Measurements from ENCODE around the gene ESPNL. TPM values are rescaled to one million over a fixed set of nuclear protein-coding genes. Genes with fewer than 3 reads are reported as not detected.

Gene ESPNL
- total and polyA plus RNA-seq, 4 donors, result 0.08 to 0.59 (median 0.35) TPM

DNA sequence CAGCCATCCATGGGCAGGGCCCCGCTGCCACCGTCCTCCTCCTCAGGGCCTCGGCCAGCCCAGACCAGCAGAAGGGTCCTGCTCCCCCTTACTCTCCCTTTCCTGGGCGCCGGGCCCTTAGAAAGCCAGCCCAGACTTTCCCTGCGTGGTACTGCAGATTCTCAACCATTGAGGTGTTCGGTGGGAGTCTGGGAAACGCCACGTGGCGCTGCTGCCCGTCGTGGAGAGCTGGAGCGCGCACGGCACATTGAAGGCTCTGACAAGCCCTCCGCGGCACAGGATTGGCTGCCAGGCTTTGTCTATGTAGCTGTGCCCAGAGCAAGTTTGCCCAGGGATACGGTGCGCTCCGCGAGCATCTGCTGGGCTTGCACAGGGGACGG lies 27.9 kb downstream of the ESPNL start:
- Histone ChIP-seq H3K9me3 (ENCODE audit: control insufficient read depth in 4 of 4, low read length in 3 of 4) (no peaks in the 10 kb centered on the region), H3K4me3 (ENCODE audit: low read depth in 1 of 3, low read length in 3 of 3) (no peak overlapping the region), H3K27me3 (ENCODE audit: control insufficient read depth in 4 of 4, insufficient read depth in 4 of 4, low read length in 3 of 4) (no peaks in the 10 kb centered on the region), H3K36me3 (ENCODE audit: control insufficient read depth in 4 of 4, insufficient read depth in 3 of 4, low read depth in 1 of 4, low read length in 3 of 4) (no peaks in the 10 kb centered on the region), H3K27ac (ENCODE audit: low read depth in 1 of 2, low read length in 2 of 2) (no peak overlapping the region), H3K4me1 (ENCODE audit: control insufficient read depth in 4 of 4, insufficient read depth in 4 of 4, low read length in 3 of 4) (no peaks in the 10 kb centered on the region), H3K9ac (ENCODE audit: low read depth in 1 of 2, low read length in 2 of 2) (no peak overlapping the region)
- WGBS, result 92% methylated on average over 22 of the region's 22 CpGs
- no peak for DNase-seq (ENCODE audit: low spot score)
- TF ChIP-seq GABPA (IDR thresholded peaks at IDR 0.05 in 1 of 2, conservative IDR thresholded peaks at IDR 0.05 in 1 of 2) (no peak), JUND (IDR thresholded peaks at IDR 0.05) (no peak), FOXA1 (IDR thresholded peaks at IDR 0.05) (no peak), EGR1 (IDR thresholded peaks at IDR 0.05; ENCODE audit: low read depth in 2 of 2) (no peak)
- TF ChIP-seq, protein P1, sequence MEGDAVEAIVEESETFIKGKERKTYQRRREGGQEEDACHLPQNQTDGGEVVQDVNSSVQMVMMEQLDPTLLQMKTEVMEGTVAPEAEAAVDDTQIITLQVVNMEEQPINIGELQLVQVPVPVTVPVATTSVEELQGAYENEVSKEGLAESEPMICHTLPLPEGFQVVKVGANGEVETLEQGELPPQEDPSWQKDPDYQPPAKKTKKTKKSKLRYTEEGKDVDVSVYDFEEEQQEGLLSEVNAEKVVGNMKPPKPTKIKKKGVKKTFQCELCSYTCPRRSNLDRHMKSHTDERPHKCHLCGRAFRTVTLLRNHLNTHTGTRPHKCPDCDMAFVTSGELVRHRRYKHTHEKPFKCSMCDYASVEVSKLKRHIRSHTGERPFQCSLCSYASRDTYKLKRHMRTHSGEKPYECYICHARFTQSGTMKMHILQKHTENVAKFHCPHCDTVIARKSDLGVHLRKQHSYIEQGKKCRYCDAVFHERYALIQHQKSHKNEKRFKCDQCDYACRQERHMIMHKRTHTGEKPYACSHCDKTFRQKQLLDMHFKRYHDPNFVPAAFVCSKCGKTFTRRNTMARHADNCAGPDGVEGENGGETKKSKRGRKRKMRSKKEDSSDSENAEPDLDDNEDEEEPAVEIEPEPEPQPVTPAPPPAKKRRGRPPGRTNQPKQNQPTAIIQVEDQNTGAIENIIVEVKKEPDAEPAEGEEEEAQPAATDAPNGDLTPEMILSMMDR (IDR thresholded peaks at IDR 0.05; ENCODE audit: low read depth, low read length, missing input control), result no peak
- TF ChIP-seq, protein P2, sequence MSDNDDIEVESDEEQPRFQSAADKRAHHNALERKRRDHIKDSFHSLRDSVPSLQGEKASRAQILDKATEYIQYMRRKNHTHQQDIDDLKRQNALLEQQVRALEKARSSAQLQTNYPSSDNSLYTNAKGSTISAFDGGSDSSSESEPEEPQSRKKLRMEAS (IDR thresholded peaks at IDR 0.05), result no peak

DNA sequence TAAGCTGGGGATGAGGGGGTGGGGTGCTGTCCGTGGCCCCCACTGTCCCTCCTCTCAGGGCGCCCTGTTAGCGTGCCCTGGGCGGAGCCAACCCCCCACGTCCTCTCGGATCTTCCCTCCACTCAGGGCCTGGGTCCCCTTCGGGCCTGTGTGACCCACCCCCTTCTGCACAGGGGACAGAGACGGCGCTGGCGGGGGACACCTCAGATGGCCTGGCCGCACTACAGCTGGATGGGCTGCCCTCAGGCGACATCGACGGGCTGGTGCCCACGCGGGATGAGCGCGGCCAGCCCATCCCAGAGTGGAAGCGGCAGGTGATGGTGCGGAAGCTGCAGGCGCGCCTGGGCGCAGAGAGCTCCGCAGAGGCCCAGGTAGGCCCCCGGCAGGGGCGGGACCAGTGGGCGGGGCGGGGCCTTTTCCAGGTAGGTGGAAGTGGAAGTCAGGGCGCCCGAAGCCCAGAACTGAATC lies 28.4 kb downstream of the ESPNL start:
- Histone ChIP-seq H3K4me3 (ENCODE audit: low read depth in 1 of 3, low read length in 3 of 3) (no peak overlapping the region), H3K27ac (ENCODE audit: low read depth in 1 of 2, low read length in 2 of 2) (no peak overlapping the region), H3K36me3 (ENCODE audit: control insufficient read depth in 4 of 4, insufficient read depth in 3 of 4, low read depth in 1 of 4, low read length in 3 of 4) (no peaks in the 10 kb centered on the region), H3K27me3 (ENCODE audit: control insufficient read depth in 4 of 4, insufficient read depth in 4 of 4, low read length in 3 of 4) (no peaks in the 10 kb centered on the region), H3K9me3 (ENCODE audit: control insufficient read depth in 4 of 4, low read length in 3 of 4) (no peaks in the 10 kb centered on the region), H3K9ac (ENCODE audit: low read depth in 1 of 2, low read length in 2 of 2) (no peak overlapping the region), H3K4me1 (ENCODE audit: control insufficient read depth in 4 of 4, insufficient read depth in 4 of 4, low read length in 3 of 4) (no peaks in the 10 kb centered on the region)
- TF ChIP-seq RXRA (IDR thresholded peaks at IDR 0.05) (no peak), RAD21 (IDR thresholded peaks at IDR 0.05) (no peak), GABPA (IDR thresholded peaks at IDR 0.05 in 1 of 2, conservative IDR thresholded peaks at IDR 0.05 in 1 of 2) (no peak), YY1 (IDR thresholded peaks at IDR 0.05) (no peak), NR2F2 (IDR thresholded peaks at IDR 0.05) (no peak), HNF4A (conservative IDR thresholded peaks at IDR 0.05) (no peak), HNF4G (IDR thresholded peaks at IDR 0.05) (no peak), FOXA2 (IDR thresholded peaks at IDR 0.05) (no peak), TAF1 (conservative IDR thresholded peaks at IDR 0.05) (no peak), SP1 (IDR thresholded peaks at IDR 0.05) (no peak), EGR1 (IDR thresholded peaks at IDR 0.05; ENCODE audit: low read depth in 2 of 2) (no peak), FOXA1 (IDR thresholded peaks at IDR 0.05) (no peak), JUND (IDR thresholded peaks at IDR 0.05) (no peak)
- TF ChIP-seq, protein P1 (IDR thresholded peaks at IDR 0.05; ENCODE audit: low read depth, low read length, missing input control), result no peak
- TF ChIP-seq, protein P3, sequence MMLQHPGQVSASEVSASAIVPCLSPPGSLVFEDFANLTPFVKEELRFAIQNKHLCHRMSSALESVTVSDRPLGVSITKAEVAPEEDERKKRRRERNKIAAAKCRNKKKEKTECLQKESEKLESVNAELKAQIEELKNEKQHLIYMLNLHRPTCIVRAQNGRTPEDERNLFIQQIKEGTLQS (IDR thresholded peaks at IDR 0.05), result no peak
- TF ChIP-seq, protein P4, sequence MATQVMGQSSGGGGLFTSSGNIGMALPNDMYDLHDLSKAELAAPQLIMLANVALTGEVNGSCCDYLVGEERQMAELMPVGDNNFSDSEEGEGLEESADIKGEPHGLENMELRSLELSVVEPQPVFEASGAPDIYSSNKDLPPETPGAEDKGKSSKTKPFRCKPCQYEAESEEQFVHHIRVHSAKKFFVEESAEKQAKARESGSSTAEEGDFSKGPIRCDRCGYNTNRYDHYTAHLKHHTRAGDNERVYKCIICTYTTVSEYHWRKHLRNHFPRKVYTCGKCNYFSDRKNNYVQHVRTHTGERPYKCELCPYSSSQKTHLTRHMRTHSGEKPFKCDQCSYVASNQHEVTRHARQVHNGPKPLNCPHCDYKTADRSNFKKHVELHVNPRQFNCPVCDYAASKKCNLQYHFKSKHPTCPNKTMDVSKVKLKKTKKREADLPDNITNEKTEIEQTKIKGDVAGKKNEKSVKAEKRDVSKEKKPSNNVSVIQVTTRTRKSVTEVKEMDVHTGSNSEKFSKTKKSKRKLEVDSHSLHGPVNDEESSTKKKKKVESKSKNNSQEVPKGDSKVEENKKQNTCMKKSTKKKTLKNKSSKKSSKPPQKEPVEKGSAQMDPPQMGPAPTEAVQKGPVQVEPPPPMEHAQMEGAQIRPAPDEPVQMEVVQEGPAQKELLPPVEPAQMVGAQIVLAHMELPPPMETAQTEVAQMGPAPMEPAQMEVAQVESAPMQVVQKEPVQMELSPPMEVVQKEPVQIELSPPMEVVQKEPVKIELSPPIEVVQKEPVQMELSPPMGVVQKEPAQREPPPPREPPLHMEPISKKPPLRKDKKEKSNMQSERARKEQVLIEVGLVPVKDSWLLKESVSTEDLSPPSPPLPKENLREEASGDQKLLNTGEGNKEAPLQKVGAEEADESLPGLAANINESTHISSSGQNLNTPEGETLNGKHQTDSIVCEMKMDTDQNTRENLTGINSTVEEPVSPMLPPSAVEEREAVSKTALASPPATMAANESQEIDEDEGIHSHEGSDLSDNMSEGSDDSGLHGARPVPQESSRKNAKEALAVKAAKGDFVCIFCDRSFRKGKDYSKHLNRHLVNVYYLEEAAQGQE (IDR thresholded peaks at IDR 0.05), result no peak
- TF ChIP-seq, protein P5, sequence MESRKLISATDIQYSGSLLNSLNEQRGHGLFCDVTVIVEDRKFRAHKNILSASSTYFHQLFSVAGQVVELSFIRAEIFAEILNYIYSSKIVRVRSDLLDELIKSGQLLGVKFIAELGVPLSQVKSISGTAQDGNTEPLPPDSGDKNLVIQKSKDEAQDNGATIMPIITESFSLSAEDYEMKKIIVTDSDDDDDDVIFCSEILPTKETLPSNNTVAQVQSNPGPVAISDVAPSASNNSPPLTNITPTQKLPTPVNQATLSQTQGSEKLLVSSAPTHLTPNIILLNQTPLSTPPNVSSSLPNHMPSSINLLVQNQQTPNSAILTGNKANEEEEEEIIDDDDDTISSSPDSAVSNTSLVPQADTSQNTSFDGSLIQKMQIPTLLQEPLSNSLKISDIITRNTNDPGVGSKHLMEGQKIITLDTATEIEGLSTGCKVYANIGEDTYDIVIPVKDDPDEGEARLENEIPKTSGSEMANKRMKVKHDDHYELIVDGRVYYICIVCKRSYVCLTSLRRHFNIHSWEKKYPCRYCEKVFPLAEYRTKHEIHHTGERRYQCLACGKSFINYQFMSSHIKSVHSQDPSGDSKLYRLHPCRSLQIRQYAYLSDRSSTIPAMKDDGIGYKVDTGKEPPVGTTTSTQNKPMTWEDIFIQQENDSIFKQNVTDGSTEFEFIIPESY (IDR thresholded peaks at IDR 0.05), result no peak
- TF ChIP-seq, protein P2 (IDR thresholded peaks at IDR 0.05), result no peak
- WGBS, result 82% methylated on average over 30 of the region's 30 CpGs
- no peak for DNase-seq (ENCODE audit: low spot score)
